ENCODE data around the gene TMEM185B.
A peak's percentile ranks its signal among the peaks of the same experiment; 100 is the strongest.

GRCh38 chr2:120174963-120175581 lies 48.1 kb downstream of the TMEM185B start:
- TF ChIP-seq, protein P1, sequence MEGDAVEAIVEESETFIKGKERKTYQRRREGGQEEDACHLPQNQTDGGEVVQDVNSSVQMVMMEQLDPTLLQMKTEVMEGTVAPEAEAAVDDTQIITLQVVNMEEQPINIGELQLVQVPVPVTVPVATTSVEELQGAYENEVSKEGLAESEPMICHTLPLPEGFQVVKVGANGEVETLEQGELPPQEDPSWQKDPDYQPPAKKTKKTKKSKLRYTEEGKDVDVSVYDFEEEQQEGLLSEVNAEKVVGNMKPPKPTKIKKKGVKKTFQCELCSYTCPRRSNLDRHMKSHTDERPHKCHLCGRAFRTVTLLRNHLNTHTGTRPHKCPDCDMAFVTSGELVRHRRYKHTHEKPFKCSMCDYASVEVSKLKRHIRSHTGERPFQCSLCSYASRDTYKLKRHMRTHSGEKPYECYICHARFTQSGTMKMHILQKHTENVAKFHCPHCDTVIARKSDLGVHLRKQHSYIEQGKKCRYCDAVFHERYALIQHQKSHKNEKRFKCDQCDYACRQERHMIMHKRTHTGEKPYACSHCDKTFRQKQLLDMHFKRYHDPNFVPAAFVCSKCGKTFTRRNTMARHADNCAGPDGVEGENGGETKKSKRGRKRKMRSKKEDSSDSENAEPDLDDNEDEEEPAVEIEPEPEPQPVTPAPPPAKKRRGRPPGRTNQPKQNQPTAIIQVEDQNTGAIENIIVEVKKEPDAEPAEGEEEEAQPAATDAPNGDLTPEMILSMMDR (conservative IDR thresholded peaks at IDR 0.05; ENCODE audit: low read length) = peak; percentile 84
- TF ChIP-seq EZH2phosphoT487 (IDR thresholded peaks at IDR 0.05; ENCODE audit: borderline replicate concordance) = no peak
